Measurements from ENCODE around the gene MRPS18A. TPM values are rescaled to one million over a fixed set of nuclear protein-coding genes. Genes with fewer than 3 reads are reported as not detected.

The MRPS18A gene
- total and polyA plus RNA-seq, 2 donors (not counting 3 experiments of a cell fraction or from before 2014, with no cell fraction given): 39.8 to 83.8 TPM

- BruUV-seq (replicated peaks): no TSS peak
- H3K4me3 ChIP-seq (replicated peaks in 1 of 3; ENCODE audit: insufficient read depth in 1 of 3, low read depth in 1 of 3, low read length in 3 of 3): peak within 1 kb of the TSS; percentile 71 to 91 (median 81)
- DNase-seq (ENCODE audit: low read depth, low spot score): peak; percentile 76
Observed at GRCh38 chr6:43635387-43636307, 51.9 kb downstream of the MRPS18A start, which contains the start of gene MAD2L1BP. Gene MAD2L1BP (plus strand): TSS chr6:43635840. CDS start chr6:43635876, 36 bp downstream.

GRCh38 chr6:43634702-43635303 is 52.8 kb downstream of the MRPS18A start:
- Histone ChIP-seq H3K27ac (ENCODE audit: insufficient read depth, low read depth, low read length) (no peak overlapping the region), H3K27me3 (ENCODE audit: control insufficient read depth in 2 of 2, insufficient read depth in 2 of 2, low read length in 2 of 2) (no peaks in the 10 kb centered on the region), H3K9ac (replicated peaks; ENCODE audit: extremely low read depth, insufficient read depth, low read length) (no peak overlapping the region), H4K20me1 (replicated peaks; ENCODE audit: control insufficient read depth, extremely low read depth, insufficient read depth, low read length) (no peaks in the 10 kb centered on the region), H3K4me3 (replicated peaks in 1 of 3; ENCODE audit: insufficient read depth in 1 of 3, low read depth in 1 of 3, low read length in 3 of 3) (no peak overlapping the region), H3K4me1 (ENCODE audit: control insufficient read depth, extremely low read depth, insufficient read depth, low read length) (peaks cover 8% of the 10 kb centered on the region), H3K4me2 (ENCODE audit: insufficient read depth, low read length) (no peak overlapping the region), H3K79me2 (ENCODE audit: control insufficient read depth, insufficient read depth, low read length) (peaks cover 33% of the 10 kb centered on the region), H2AFZ (ENCODE audit: low read depth, low read length) (peak overlapping the region; percentile 69), H3K9me3 (replicated peaks; ENCODE audit: control insufficient read depth, insufficient read depth, low read length) (no peaks in the 10 kb centered on the region), H3K9me1 (replicated peaks; ENCODE audit: control insufficient read depth, extremely low read depth, insufficient read depth, low read length) (no peaks in the 10 kb centered on the region), H3K36me3 (ENCODE audit: control insufficient read depth in 2 of 2, extremely low read depth in 1 of 2, insufficient read depth in 2 of 2, low read length in 2 of 2) (peaks cover 2 to 5% of the 10 kb centered on the region in 2 experiments)
- TF ChIP-seq POLR2A (IDR thresholded peaks at IDR 0.05; ENCODE audit: low read depth, low read length) (no peak), JUN (IDR thresholded peaks at IDR 0.05; ENCODE audit: borderline replicate concordance, insufficient read depth, insufficient read length, low read depth) (no peak), FOS (IDR thresholded peaks at IDR 0.05; ENCODE audit: borderline replicate concordance, insufficient read depth, low read length) (no peak), POLR2AphosphoS5 (IDR thresholded peaks at IDR 0.05; ENCODE audit: insufficient read depth, low read depth, low read length) (no peak), GATA2 (IDR thresholded peaks at IDR 0.05; ENCODE audit: insufficient read depth, insufficient read length, low read depth, low read length) (no peak), MAX (IDR thresholded peaks at IDR 0.05; ENCODE audit: insufficient read depth, insufficient read length) (no peak), MYC (IDR thresholded peaks at IDR 0.05; ENCODE audit: low read depth, low read length) (no peak), EZH2 (IDR thresholded peaks at IDR 0.05; ENCODE audit: borderline replicate concordance, low read depth, low read length, severe bottlenecking) (no peak)
- TF ChIP-seq, protein P1, sequence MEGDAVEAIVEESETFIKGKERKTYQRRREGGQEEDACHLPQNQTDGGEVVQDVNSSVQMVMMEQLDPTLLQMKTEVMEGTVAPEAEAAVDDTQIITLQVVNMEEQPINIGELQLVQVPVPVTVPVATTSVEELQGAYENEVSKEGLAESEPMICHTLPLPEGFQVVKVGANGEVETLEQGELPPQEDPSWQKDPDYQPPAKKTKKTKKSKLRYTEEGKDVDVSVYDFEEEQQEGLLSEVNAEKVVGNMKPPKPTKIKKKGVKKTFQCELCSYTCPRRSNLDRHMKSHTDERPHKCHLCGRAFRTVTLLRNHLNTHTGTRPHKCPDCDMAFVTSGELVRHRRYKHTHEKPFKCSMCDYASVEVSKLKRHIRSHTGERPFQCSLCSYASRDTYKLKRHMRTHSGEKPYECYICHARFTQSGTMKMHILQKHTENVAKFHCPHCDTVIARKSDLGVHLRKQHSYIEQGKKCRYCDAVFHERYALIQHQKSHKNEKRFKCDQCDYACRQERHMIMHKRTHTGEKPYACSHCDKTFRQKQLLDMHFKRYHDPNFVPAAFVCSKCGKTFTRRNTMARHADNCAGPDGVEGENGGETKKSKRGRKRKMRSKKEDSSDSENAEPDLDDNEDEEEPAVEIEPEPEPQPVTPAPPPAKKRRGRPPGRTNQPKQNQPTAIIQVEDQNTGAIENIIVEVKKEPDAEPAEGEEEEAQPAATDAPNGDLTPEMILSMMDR (IDR thresholded peaks at IDR 0.05; ENCODE audit: extremely low read depth in 1 of 2, insufficient read depth in 1 of 2, low read depth in 1 of 2, low read length in 2 of 2): no peak
- dilution Hi-C loops (cut with MboI; ENCODE audit: extremely low pct_ligation_motif_present, low sequenced_read_pairs): no loop called here
- FAIRE-seq (no peak), DNase-seq (ENCODE audit: low read depth, low spot score) (no peak)
- BruUV-seq (replicated peaks): no TSS peak
- ChIA-PET POLR2A (interaction anchor here (0.6 kb wide), 1 partner anchor 124 kb away, joined by 5 read pairs; the partner anchor contains the start of gene LRRC73), CTCF (interaction anchor here (1.3 kb wide), 1 partner anchor 14 kb away, joined by 4 read pairs; no protein-coding TSS in a partner anchor)
- intact Hi-C loops (cut with micrococcal nuclease): no loop called here

More at GRCh38 chr6:43635387-43636307, 51.9 kb downstream of the MRPS18A start, which contains the start of gene MAD2L1BP:
- CTCF ChIA-PET: interaction anchor here (0.8 to 1.5 kb wide), 7 partner anchors 8 to 443 kb away, joined by 3 to 5 read pairs (median 4); partner anchors contain the start of gene RSPH9
- peak; percentile 98 for TF ChIP-seq POLR2A (IDR thresholded peaks at IDR 0.05; ENCODE audit: low read depth, low read length)
- TF ChIP-seq POLR2AphosphoS5 (IDR thresholded peaks at IDR 0.05; ENCODE audit: insufficient read depth, low read depth, low read length): peak; percentile 94
- no peak for TF ChIP-seq MAX (IDR thresholded peaks at IDR 0.05; ENCODE audit: insufficient read depth, insufficient read length)
- Histone ChIP-seq H3K9me1 (replicated peaks; ENCODE audit: control insufficient read depth, extremely low read depth, insufficient read depth, low read length) (no peaks in the 10 kb centered on the region), H3K27ac (ENCODE audit: insufficient read depth, low read depth, low read length) (peak within 1 kb of the TSS; percentile 57), H3K4me2 (ENCODE audit: insufficient read depth, low read length) (peak within 1 kb of the TSS; percentile 86), H2AFZ (ENCODE audit: low read depth, low read length) (peak within 1 kb of the TSS; percentile 69), H3K36me3 (ENCODE audit: control insufficient read depth in 2 of 2, extremely low read depth in 1 of 2, insufficient read depth in 2 of 2, low read length in 2 of 2) (peaks cover 10 to 12% of the 10 kb centered on the region in 2 experiments), H3K9ac (replicated peaks; ENCODE audit: extremely low read depth, insufficient read depth, low read length) (peak within 1 kb of the TSS; percentile 79), H3K9me3 (replicated peaks; ENCODE audit: control insufficient read depth, insufficient read depth, low read length) (no peaks in the 10 kb centered on the region), H4K20me1 (replicated peaks; ENCODE audit: control insufficient read depth, extremely low read depth, insufficient read depth, low read length) (no peaks in the 10 kb centered on the region), H3K79me2 (ENCODE audit: control insufficient read depth, insufficient read depth, low read length) (peaks cover 41% of the 10 kb centered on the region), H3K27me3 (ENCODE audit: control insufficient read depth in 2 of 2, insufficient read depth in 2 of 2, low read length in 2 of 2) (no peaks in the 10 kb centered on the region), H3K4me1 (ENCODE audit: control insufficient read depth, extremely low read depth, insufficient read depth, low read length) (peaks cover 10% of the 10 kb centered on the region)
- POLR2A ChIA-PET: interaction anchor here (0.6 kb wide), 1 partner anchor 465 kb away, joined by 10 read pairs; no protein-coding TSS in a partner anchor
- FAIRE-seq: peak; percentile 90
- intact Hi-C loops (cut with micrococcal nuclease) (loop anchor here (1.0 kb wide), 1 partner anchor 10 kb away; the partner anchor contains the start of gene RSPH9), dilution Hi-C loops (cut with MboI; ENCODE audit: extremely low pct_ligation_motif_present, low sequenced_read_pairs) (no loop called here)
